Loucy (cell line): Measurements from ENCODE around the gene TNRC6C.

Experiments
- H2AFZ ChIP-seq: fragments of 200-600 bp; sonication (generic); 2 replicates; pipeline ENCODE4 v1.6.0; 2016; ENCODE audit warnings: antibody characterized with exemption, mild to moderate bottlenecking, low read length, moderate library complexity
- H3F3A ChIP-seq: fragments of 200-600 bp; 2 replicates; pipeline ENCODE4 v1.6.0; 2016; ENCODE audit warnings: antibody characterized with exemption, low read depth, mild to moderate bottlenecking
- H3K27me3 ChIP-seq: fragments of 200-600 bp; sonication (generic); 2 replicates; pipeline ENCODE4 v1.6.1; 2014; ENCODE audit warnings: low read length, mild to moderate bottlenecking; ENCODE audit not compliant: insufficient read depth, poor library complexity, severe bottlenecking
- H3K36me3 ChIP-seq: fragments of 200-600 bp; sonication (generic); 2 replicates; pipeline ENCODE4 v1.6.1; 2016; ENCODE audit warnings: low read length; ENCODE audit not compliant: insufficient read depth
- H3K4me1 ChIP-seq: fragments of 200-600 bp; sonication (generic); 2 replicates; pipeline ENCODE4 v1.5.1; 2014; ENCODE audit warnings: low read length, mild to moderate bottlenecking; ENCODE audit not compliant: insufficient read depth, poor library complexity, severe bottlenecking
- H3K4me2 ChIP-seq: fragments of 200-600 bp; sonication (generic); 2 replicates; pipeline ENCODE4 v1.6.0; 2014; ENCODE audit warnings: antibody characterized with exemption, low read length, low read depth, mild to moderate bottlenecking; ENCODE audit not compliant: poor library complexity, severe bottlenecking
- H3K4me3 ChIP-seq: fragments of 200-600 bp; sonication (generic); 2 replicates; pipeline ENCODE4 v1.5.1; 2014; ENCODE audit warnings: low read length, mild to moderate bottlenecking, mixed read lengths; ENCODE audit not compliant: poor library complexity, severe bottlenecking
- H3K79me2 ChIP-seq: fragments of 200-600 bp; sonication (generic); 2 replicates; pipeline ENCODE4 v1.6.1; 2014; ENCODE audit warnings: low read length; ENCODE audit not compliant: insufficient read depth
- H3K9ac ChIP-seq: fragments of 200-600 bp; sonication (generic); 2 replicates; pipeline ENCODE4 v1.6.0; 2014; ENCODE audit warnings: mild to moderate bottlenecking, low read depth, low read length, moderate library complexity; ENCODE audit not compliant: poor library complexity, severe bottlenecking
- H3K9me2 ChIP-seq: fragments of 200-600 bp; sonication (generic); replicated peaks from 2 replicates; pipeline ENCODE4 v1.6.1; 2016; ENCODE audit warnings: low read depth, low read length, mixed read lengths
- H3K9me3 ChIP-seq: fragments of 200-600 bp; sonication (generic); 2 replicates; pipeline ENCODE4 v1.6.1; 2014; ENCODE audit warnings: mild to moderate bottlenecking, antibody characterized with exemption, low read length, low read depth; ENCODE audit not compliant: insufficient read depth
- H4K20me1 ChIP-seq: fragments of 200-600 bp; sonication (generic); 2 replicates; pipeline ENCODE4 v1.6.0; 2014; ENCODE audit warnings: antibody characterized with exemption, low read length, mild to moderate bottlenecking; ENCODE audit not compliant: insufficient read depth, poor library complexity, severe bottlenecking
- EZH2phosphoT487 ChIP-seq: fragments of 200-600 bp; IDR thresholded peaks from 2 replicates; pipeline ENCODE4 v1.6.1; 2018; ENCODE audit warnings: antibody characterized with exemption, mild to moderate bottlenecking, moderate library complexity, borderline replicate concordance
- TF ChIP-seq, protein P1 (sequence below): fragments of 200-600 bp; sonication (generic); conservative IDR thresholded peaks from 2 replicates; pipeline ENCODE4 v1.5.1; 2014; ENCODE audit warnings: mild to moderate bottlenecking, antibody characterized with exemption, low read length

The TNRC6C gene

GRCh38 chr17:77957857-77958715, at the start of gene TNRC6C:
Gene TNRC6C, plus strand, starts transcription at chr17:77958703. Its CDS starts 45,504 bp downstream, at chr17:78004207.
- Histone ChIP-seq H3K4me3 (peak within 1 kb of the TSS; percentile 78), H3K79me2 (peaks cover 48% of the 10 kb centered on the region), H3K36me3 (no peaks in the 10 kb centered on the region), H3K9me3 (no peaks in the 10 kb centered on the region), H3K4me2 (peak within 1 kb of the TSS; percentile 86), H3K9ac (peak within 1 kb of the TSS; percentile 78), H2AFZ (peak within 1 kb of the TSS; percentile 36), H4K20me1 (peaks cover 36% of the 10 kb centered on the region), H3K4me1 (peaks cover 41% of the 10 kb centered on the region), H3K27me3 (no peaks in the 10 kb centered on the region), H3K9me2 (no peaks in the 10 kb centered on the region), H3F3A (0 out of 2 replicates have a peak, but pooled peaks cover 4% of the 10 kb centered on the region)
- no peak for TF ChIP-seq EZH2phosphoT487
- TF ChIP-seq, protein P1, sequence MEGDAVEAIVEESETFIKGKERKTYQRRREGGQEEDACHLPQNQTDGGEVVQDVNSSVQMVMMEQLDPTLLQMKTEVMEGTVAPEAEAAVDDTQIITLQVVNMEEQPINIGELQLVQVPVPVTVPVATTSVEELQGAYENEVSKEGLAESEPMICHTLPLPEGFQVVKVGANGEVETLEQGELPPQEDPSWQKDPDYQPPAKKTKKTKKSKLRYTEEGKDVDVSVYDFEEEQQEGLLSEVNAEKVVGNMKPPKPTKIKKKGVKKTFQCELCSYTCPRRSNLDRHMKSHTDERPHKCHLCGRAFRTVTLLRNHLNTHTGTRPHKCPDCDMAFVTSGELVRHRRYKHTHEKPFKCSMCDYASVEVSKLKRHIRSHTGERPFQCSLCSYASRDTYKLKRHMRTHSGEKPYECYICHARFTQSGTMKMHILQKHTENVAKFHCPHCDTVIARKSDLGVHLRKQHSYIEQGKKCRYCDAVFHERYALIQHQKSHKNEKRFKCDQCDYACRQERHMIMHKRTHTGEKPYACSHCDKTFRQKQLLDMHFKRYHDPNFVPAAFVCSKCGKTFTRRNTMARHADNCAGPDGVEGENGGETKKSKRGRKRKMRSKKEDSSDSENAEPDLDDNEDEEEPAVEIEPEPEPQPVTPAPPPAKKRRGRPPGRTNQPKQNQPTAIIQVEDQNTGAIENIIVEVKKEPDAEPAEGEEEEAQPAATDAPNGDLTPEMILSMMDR = peak; percentile 26; the same call in 1 of the 2 replicates

DNA sequence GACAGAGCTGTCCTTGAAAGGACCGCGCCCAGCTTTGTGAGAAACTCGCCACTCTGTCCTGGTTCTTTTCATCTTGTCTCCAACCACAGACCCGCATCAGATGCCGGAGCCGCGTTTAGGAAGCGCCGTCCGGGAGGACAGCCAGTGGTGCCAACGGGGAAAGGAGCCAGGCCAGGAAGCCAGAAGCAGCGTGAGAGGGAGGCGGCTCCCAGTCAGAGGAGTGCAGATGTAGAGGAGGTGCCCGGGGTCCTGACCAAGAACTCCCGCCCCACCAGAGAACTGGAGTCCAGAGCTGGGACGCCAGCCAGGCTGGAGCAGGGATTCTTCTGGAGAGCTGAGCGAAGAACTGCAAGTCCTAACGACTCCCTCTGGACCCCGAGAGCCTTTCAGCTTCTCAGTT, 49.3 kb upstream of the TNRC6C start:
- Histone ChIP-seq H3K4me3 (no peak overlapping the region), H3K9me2 (no peaks in the 10 kb centered on the region), H3K79me2 (no peaks in the 10 kb centered on the region), H3K4me2 (no peak overlapping the region), H3K9me3 (no peaks in the 10 kb centered on the region), H3K4me1 (no peaks in the 10 kb centered on the region), H3K27me3 (no peaks in the 10 kb centered on the region), H3K9ac (no peak overlapping the region), H2AFZ (no peak overlapping the region), H4K20me1 (no peaks in the 10 kb centered on the region), H3K36me3 (no peaks in the 10 kb centered on the region), H3F3A (no peaks in the 10 kb centered on the region)
- no peak for TF ChIP-seq EZH2phosphoT487

- Histone ChIP-seq H3K9me2 (no peaks in the 10 kb centered on the region), H3K79me2 (no peaks in the 10 kb centered on the region), H3F3A (no peaks in the 10 kb centered on the region), H2AFZ (no peak overlapping the region), H3K4me1 (no peaks in the 10 kb centered on the region), H4K20me1 (no peaks in the 10 kb centered on the region), H3K4me2 (no peak overlapping the region), H3K9me3 (no peaks in the 10 kb centered on the region), H3K9ac (no peak overlapping the region), H3K4me3 (no peak overlapping the region), H3K27me3 (no peaks in the 10 kb centered on the region), H3K36me3 (no peaks in the 10 kb centered on the region)
- TF ChIP-seq, protein P1 = no peak
- no peak for TF ChIP-seq EZH2phosphoT487
Measured at GRCh38 chr17:77909816-77910215, 48.7 kb upstream of the TNRC6C start.
